ENCODE results near the gene KRTAP10-1. TPM values are rescaled to one million over a fixed set of nuclear protein-coding genes. Genes with fewer than 3 reads are reported as not detected.

The KRTAP10-1 gene
- total RNA-seq, 1 donor from 2014 or later, result not detected

GRCh38 chr21:44502171-44502958 lies 37.6 kb downstream of the KRTAP10-1 start:
- ATAC-seq (no peak), DNase-seq (peak; percentile 24)
- intact Hi-C loops (cut with DNase I), result no loop called here
- peaks cover 24% of the 10 kb centered on the region for H3K27me3 ChIP-seq (ENCODE audit: low read depth)
- no peak overlapping the region for H3K27ac ChIP-seq
- no peaks in the 10 kb centered on the region for H3K9me3 ChIP-seq
- no peak overlapping the region for H3K4me3 ChIP-seq
- no peaks in the 10 kb centered on the region for H3K36me3 ChIP-seq
- no peaks in the 10 kb centered on the region for H3K4me1 ChIP-seq
- TF ChIP-seq CTCF (IDR thresholded peaks at IDR 0.05), result no peak

- Histone ChIP-seq H3K4me3 (no peak overlapping the region), H3K4me1 (peaks cover 3% of the 10 kb centered on the region), H3K36me3 (no peaks in the 10 kb centered on the region), H3K27me3 (ENCODE audit: low read depth) (peaks cover 19% of the 10 kb centered on the region), H3K27ac (no peak overlapping the region), H3K9me3 (no peaks in the 10 kb centered on the region)
- intact Hi-C loops (cut with DNase I), result no loop called here
- no peak for DNase-seq
- ATAC-seq, result no peak
- TF ChIP-seq CTCF (IDR thresholded peaks at IDR 0.05), result no peak
Measured at GRCh38 chr21:44500111-44500510, 39.9 kb downstream of the KRTAP10-1 start.

- no peak overlapping the region for H3K27ac ChIP-seq
- H3K27me3 ChIP-seq (ENCODE audit: low read depth), result peaks cover 24% of the 10 kb centered on the region
- no peaks in the 10 kb centered on the region for H3K9me3 ChIP-seq
- DNase-seq (no peak), ATAC-seq (peak in 1 of 2 donors; percentile 19)
- TF ChIP-seq CTCF (IDR thresholded peaks at IDR 0.05), result no peak
- H3K4me3 ChIP-seq, result no peak overlapping the region
- peaks cover 3% of the 10 kb centered on the region for H3K4me1 ChIP-seq
- intact Hi-C loops (cut with DNase I), result no loop called here
- H3K36me3 ChIP-seq, result no peaks in the 10 kb centered on the region
Measured at GRCh38 chr21:44499631-44500030, 40.4 kb downstream of the KRTAP10-1 start.

GRCh38 chr21:44499211-44499560 lies 40.8 kb downstream of the KRTAP10-1 start:
- Histone ChIP-seq H3K4me3 (no peak overlapping the region), H3K9me3 (no peaks in the 10 kb centered on the region), H3K27me3 (ENCODE audit: low read depth) (peaks cover 26% of the 10 kb centered on the region), H3K4me1 (peaks cover 3% of the 10 kb centered on the region), H3K36me3 (no peaks in the 10 kb centered on the region), H3K27ac (no peak overlapping the region)
- TF ChIP-seq CTCF (IDR thresholded peaks at IDR 0.05), result no peak
- intact Hi-C loops (cut with DNase I), result no loop called here
- no peak for ATAC-seq
- no peak for DNase-seq

GRCh38 chr21:44498280-44499210 lies 41.5 kb downstream of the KRTAP10-1 start:
- H3K27ac ChIP-seq, result no peak overlapping the region
- intact Hi-C loops (cut with DNase I), result no loop called here
- TF ChIP-seq CTCF (IDR thresholded peaks at IDR 0.05), result no peak
- no peaks in the 10 kb centered on the region for H3K36me3 ChIP-seq
- no peak overlapping the region for H3K4me3 ChIP-seq
- no peak for ATAC-seq
- H3K4me1 ChIP-seq, result peaks cover 3% of the 10 kb centered on the region
- H3K9me3 ChIP-seq, result peaks cover under 1% of the 10 kb centered on the region
- DNase-seq, result no peak
- H3K27me3 ChIP-seq (ENCODE audit: low read depth), result peaks cover 26% of the 10 kb centered on the region

All from lower lobe of right lung (tissue), 2 donors.